NCI-H1694 (cell line): Measurements from ENCODE around the gene SLC38A3.
"Not testable (repeated sequence)": the region's sequence is repeated elsewhere in the genome, so short reads cannot be mapped to it uniquely, and the experiment has no call there.

ENCODE experiments used
- DNase-seq: peaks from one replicate; lab custom pipeline; 2025; lab: John Stamatoyannopoulos, UW

The SLC38A3 gene

GRCh38 chr3:50254577-50255250 lies 49.6 kb downstream of the SLC38A3 start:
- no peak for DNase-seq

DNA sequence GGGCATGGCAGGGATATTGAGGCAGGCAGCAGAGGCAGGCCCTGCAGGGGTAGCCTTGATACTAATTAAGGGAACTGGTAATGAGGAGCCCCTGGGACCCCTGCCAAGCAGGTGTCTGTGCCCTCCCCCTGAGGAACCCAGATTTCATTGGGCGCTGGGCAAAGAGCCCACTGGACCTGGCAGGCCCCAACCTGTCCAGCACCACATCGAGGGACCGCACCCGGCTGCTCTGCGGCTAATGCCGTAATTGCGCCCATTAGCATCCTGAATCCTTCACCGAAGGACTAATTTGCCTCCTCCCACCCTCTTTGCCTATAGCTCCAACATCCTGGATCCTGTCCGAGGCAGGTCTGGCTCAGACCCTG lies 50.2 kb downstream of the SLC38A3 start:
- no peak for DNase-seq

DNA sequence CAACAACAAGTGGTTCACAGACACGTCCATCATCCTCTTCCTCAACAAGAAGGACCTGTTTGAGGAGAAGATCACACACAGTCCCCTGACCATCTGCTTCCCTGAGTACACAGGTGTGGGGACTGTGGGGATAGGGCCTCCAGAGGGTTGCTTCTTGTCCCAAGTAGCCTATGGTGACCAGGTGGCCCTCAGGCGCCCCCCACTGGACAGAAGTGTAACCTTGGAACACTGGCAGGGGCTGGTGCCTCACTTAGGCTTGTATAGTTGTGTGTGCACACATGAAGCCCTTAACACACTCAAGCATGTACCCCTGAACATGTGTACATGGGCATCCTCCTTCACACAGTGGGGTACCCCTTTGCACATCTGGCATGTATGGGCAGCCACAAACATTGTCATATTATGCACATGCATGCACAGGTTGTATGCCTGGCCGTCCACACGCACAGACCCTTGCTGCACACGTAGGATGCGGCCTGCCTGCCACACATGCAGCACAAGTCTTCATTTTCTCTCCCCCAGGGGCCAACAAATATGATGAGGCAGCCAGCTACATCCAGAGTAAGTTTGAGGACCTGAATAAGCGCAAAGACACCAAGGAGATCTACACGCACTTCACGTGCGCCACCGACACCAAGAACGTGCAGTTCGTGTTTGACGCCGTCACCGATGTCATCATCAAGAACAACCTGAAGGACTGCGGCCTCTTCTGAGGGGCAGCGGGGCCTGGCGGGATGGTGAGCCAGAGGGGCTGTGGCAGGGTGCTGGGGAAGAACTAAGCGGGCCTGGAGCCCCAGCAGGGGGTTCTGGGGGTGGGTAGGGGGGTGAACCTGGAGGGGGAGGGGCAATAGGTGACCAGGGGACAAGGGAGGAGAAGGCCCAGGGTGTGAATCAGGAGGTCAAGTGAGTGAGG lies 52.2 kb downstream of the SLC38A3 start:
- no peak for DNase-seq

DNA sequence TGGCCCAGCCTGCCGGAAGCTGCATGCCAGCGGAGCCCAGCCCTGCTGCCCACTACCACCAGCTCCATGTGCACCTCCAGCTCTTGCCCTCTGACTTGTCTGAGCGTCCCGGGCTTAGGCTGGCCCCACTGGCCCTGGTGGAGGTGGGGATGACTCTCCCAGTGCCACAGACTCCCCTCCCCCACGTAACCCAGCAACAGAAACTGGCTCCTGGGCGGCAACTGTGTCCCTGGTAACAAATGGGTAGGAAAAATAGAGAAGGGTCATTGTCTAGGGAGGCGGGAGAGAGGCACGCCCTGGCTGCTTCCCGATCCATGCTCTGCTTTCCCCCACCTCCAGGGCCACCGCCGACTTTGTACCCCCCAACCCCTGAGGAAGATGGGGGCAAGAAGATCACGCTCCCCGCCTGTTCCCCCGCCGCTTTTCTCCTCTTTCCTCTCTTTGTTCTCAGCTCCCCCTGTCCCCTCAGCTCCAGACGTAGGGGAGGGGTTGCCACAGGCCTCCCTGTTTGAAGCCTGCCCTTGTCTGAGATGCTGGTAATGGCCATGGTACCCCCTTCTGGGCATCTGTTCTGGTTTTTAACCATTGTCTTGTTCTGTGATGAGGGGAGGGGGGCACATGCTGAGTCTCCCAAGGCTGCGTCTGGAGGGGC lies 53.1 kb downstream of the SLC38A3 start:
- DNase-seq, result no peak

GRCh38 chr3:50258979-50259378 lies 53.9 kb downstream of the SLC38A3 start:
- DNase-seq, result no peak

- DNase-seq, result no peak
Observed at GRCh38 chr3:50259432-50260026, 54.5 kb downstream of the SLC38A3 start.

DNA sequence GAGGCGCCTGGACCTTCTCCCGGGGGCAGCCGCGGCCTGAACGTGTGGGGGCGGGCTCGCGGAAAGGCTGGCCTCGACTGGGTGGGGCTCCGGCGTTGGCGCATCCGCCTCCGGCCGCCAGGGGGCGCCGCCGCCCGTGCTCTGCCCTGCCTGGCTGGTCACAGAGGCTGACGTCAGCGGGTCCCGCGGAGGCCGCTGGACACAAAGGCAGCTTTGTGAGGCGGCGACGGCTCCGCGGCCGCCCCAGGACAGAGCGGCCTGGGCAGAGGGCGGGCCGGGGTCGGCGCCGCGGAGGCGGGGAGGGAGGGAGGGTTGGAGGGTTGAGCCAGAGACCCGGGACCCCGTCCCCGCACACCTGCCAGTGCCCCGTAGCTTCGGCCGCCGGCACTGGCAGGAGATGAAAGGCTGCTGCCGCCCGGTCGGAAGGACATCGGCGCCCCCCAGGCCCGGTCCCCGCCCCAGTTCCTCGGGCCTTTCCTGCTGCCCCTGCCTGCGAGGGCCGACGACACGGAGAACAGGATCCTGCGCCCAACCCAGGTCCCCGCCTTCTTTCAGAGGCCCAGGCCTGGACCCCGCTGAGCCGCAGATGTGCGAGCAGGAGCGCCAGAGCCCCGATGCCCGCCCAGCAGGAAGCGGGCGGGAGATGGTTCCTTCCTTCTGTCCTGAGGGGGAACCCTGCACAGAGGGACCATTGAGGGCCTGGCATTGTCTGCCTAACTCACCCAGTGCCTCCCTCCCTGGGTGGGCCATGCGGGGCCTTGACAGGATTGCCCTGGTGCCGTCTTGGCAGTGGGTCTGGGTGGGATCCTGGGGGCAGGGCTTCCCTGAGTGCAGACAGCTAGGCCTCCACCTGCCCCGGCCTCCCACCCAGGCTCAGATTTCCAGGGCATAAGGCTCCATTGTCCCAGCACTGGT lies 55.2 kb downstream of the SLC38A3 start:
- no peak for DNase-seq

DNA sequence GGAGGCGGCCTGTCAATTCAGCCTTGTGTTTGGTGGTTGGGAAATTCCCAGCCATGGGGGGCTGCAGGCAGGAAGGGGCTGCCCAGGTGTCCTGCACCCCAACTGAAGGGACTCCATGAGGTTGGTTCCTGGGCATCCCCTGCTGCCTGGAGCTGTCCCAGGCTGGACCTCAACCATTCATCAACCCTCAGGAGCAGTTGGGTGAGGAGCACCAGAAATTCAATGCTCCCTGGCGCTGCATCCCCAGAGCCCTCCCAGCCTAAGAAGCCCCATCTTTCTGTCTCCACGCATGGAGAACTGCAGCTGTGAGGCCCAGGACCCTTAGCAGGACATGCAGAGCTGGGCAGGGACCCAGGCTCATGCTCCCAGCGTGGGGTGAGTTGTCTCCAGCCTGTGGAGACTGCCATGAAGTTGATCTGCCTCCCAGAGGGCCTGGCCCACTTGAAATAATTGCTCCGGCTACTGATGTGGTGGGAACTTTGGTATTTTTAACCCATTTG lies 55.9 kb downstream of the SLC38A3 start:
- DNase-seq, result no peak

DNA sequence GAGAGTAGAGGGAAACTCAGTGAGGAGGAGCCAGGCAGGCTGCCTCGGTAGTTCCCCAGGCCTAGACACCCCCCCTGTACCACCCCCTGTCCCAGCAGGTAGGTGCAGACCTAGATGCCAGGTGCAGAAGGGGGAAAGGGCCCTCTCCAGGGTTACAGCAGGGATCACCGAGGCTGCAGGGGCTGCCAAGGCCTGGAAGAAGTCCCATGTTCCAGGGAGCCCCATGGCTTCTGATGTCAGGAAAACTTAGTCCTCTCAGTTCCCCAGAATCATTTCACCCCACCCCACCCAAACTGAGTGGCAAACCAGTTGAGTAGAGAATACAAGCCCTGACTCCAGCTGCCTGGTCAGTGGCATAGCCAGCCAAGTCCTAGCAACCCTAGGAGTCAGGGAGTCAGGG lies 56.4 kb downstream of the SLC38A3 start:
- no peak for DNase-seq

- not testable (repeated sequence) for DNase-seq
Observed at GRCh38 chr3:50262200-50262599, 57.1 kb downstream of the SLC38A3 start.

GRCh38 chr3:50262778-50263177 lies 57.7 kb downstream of the SLC38A3 start:
- DNase-seq, result no peak

- DNase-seq, result no peak
Observed at GRCh38 chr3:50263478-50264382, 58.7 kb downstream of the SLC38A3 start.

GRCh38 chr3:50264383-50264963 lies 59.4 kb downstream of the SLC38A3 start:
- no peak for DNase-seq

DNA sequence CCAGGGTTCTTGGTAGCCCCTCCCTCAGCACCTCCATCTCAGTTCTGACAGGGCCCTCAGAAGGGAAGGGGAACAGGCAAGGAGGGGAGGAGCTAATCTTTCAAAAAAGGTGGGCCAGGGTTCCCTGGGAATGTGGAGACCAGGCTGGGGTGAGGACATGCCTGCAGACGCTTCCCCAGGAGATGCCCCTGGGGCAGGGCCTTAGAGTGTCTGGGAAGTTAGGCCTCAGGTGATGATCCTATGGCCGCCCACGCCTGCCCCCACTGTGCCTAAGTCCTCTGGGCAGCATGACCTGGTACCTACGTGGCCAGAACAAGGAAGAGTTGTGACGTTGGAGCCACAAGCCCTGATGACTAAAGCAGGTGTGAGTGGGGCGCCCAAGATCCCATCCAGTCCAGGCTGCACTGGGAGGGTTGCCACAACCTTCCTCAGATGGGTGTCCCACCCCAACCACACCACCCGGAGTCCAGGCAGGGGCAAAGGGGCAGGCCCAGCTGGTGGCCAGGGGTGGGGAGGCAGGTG lies 60.0 kb downstream of the SLC38A3 start:
- DNase-seq, result no peak

DNA sequence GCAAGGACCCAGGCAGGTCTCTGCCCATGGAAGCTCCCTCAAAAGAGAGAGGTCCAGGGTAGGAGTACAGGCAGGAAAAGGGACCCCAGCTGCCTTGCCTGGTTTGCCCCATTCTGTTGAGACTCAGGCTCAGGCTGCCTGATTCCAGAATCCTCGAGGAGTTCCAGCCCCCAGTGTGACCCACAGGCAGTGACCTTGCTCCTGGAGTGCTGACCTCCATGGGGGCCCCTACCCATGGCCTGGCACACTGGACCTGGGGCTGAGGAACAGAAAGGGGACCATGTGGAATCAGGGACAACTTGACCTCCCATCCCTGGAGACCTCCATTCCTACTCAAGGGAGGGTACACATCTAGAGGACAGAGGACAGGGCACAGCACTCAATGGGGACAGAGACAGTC lies 60.5 kb downstream of the SLC38A3 start:
- DNase-seq, result no peak

DNA sequence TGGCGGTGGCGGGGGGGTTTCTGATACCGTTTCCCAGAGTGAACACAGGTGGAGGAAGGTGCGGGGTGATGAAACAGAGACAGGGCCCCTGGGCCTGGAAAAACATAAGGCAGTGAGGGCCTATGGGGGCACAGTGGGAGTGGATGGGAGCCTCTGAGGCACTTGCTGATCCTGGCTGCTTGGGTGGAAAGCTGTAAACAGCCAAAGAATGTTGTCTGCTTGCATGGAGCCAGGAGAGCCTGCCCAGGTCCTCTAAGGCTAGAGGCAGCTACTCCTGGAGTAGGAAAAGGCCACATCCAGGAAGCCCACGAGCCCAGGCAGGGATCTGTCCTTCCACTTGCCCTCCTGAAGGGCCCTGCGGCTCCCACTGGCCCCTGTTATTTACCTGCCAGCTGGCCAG lies 60.9 kb downstream of the SLC38A3 start:
- no peak for DNase-seq

- no peak for DNase-seq
Observed at GRCh38 chr3:50266836-50267235, 61.8 kb downstream of the SLC38A3 start.

GRCh38 chr3:50267280-50267913 lies 62.3 kb downstream of the SLC38A3 start:
- DNase-seq, result no peak

DNA sequence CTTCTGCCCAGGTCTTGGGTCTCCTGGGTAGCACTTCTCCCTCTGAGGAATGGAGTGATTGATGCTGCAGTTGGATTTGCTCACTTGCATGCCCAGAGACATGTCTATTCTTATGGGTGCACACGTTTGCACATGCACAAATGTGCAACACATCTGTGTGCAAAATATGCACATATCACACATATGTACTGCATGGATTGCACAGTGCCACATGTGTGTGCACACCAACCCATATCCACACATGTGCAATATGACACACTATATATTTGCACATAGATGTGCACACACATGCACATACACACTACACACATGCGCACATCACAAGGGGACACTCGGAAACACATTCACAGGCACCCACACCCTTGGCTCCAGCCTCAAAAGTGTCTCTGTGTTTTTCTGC lies 63.2 kb downstream of the SLC38A3 start:
- DNase-seq, result no peak
